Neural progenitor cell (in vitro differentiated cells): Measurements from ENCODE around the gene GLRX.

Experiments used
- EZH2 ChIP-seq: fragments of 200-600 bp; sonication (generic); IDR thresholded peaks from 2 replicates; pipeline ENCODE4 v1.6.1; 2017; ENCODE audit warnings: antibody characterized with exemption, mild to moderate bottlenecking, moderate library complexity
- TF ChIP-seq, protein P1 (sequence below): fragments of 200-600 bp; sonication (generic); IDR thresholded peaks from 2 replicates; pipeline ENCODE4 v1.5.1; 2017; ENCODE audit warnings: antibody characterized with exemption, mild to moderate bottlenecking

DNA sequence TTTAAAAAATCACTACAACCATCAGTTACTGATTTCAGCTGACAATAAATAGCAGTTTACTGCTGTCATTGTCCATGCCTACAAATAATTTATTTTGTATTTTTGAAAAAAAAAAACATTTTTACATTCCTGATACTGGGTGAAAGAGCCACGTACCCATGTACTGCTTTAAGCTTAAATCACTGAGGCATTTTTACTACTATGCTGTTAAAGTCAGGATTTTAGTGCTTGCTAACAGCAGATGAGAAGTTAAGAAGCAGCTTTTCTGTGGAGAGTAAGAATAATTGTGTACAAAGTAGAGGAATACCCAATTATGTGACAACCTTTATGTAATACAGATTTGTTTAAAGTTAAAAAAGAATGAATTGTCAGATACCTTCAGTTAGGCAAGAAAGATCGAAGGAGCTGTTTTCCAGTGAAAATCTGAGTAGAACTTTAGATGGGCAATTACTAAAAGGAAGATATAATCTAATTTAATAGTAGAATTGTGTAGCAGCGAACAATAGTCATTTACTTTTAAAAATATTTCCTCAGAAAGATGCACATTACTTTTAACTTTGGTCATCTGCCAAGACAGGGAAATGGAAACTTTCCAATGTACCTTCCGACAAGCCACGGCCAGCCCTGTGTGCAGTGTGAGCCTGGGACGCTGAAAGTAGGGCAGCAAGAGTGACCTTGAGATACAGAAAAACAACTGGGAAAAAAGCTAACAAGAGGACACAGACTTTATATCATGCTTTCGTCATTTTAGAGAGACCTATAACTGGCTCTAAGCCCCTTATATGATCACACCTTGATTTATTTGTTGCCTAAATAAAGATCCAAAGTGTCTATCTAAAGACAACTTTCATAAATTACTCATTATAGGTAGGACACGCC lies 51.5 kb downstream of the GLRX start:
- TF ChIP-seq, protein P1, sequence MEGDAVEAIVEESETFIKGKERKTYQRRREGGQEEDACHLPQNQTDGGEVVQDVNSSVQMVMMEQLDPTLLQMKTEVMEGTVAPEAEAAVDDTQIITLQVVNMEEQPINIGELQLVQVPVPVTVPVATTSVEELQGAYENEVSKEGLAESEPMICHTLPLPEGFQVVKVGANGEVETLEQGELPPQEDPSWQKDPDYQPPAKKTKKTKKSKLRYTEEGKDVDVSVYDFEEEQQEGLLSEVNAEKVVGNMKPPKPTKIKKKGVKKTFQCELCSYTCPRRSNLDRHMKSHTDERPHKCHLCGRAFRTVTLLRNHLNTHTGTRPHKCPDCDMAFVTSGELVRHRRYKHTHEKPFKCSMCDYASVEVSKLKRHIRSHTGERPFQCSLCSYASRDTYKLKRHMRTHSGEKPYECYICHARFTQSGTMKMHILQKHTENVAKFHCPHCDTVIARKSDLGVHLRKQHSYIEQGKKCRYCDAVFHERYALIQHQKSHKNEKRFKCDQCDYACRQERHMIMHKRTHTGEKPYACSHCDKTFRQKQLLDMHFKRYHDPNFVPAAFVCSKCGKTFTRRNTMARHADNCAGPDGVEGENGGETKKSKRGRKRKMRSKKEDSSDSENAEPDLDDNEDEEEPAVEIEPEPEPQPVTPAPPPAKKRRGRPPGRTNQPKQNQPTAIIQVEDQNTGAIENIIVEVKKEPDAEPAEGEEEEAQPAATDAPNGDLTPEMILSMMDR: no peak
- no peak for TF ChIP-seq EZH2
